PC-3 (cell line): ENCODE measurements around the gene ALAS2. TPM values are rescaled to one million over a fixed set of nuclear protein-coding genes. Genes with fewer than 3 reads are reported as not detected.
A peak's percentile ranks its signal among the peaks of the same experiment; 100 is the strongest.

Experiments
- ATAC-seq: fragments of 200-7000 bp; cut with Tn5 transposase; 2 replicates; pipeline ENCODE4 v1.9.1; 2020; ENCODE audit warnings: mild to moderate bottlenecking, moderate library complexity
- BruUV-seq: library from RNA; stranded (reverse); fragments of 400-500 nt; replicated peaks from 2 replicates; lab custom pipeline; 2021; lab: Mats Ljungman, UMichigan
- CTCF ChIA-PET: fragments of 300-600 bp; sonication (Branson Sonifier 250); formaldehyde crosslinking; loops from one replicate; lab custom pipeline; 2022; ENCODE audit warnings: antibody characterized with exemption; lab: Charles Lee
- POLR2A ChIA-PET: fragments of 300-600 bp; sonication (Branson Sonifier 250); formaldehyde crosslinking; loops from one replicate; lab custom pipeline; 2022; ENCODE audit warnings: antibody characterized with exemption; ENCODE audit not compliant: unreplicated experiment; lab: Charles Lee
- DNase-seq: peaks from one replicate; pipeline ENCODE4 v3.0.0-alpha.2; 2015
- H2AFZ ChIP-seq: fragments of 300-600 bp; sonication (generic); 2 replicates; pipeline ENCODE4 v1.6.0; 2016; ENCODE audit warnings: antibody characterized with exemption, low read length
- H3F3A ChIP-seq: fragments of 300-600 bp; sonication (generic); one replicate; pipeline ENCODE4 v1.6.0; 2017; ENCODE audit warnings: antibody characterized with exemption, low read length, control low read depth, mild to moderate bottlenecking; ENCODE audit not compliant: unreplicated experiment
- H3K27ac ChIP-seq: fragments of 300-600 bp; sonication (generic); 2 replicates; pipeline ENCODE4 v1.5.1; 2016; ENCODE audit warnings: mild to moderate bottlenecking, low read length
- H3K27me3 ChIP-seq: fragments of 300-600 bp; sonication (generic); 2 replicates; pipeline ENCODE4 v1.6.1; 2016; ENCODE audit warnings: low read length, mixed read lengths
- H3K36me3 ChIP-seq: fragments of 300-600 bp; sonication (generic); 2 replicates; pipeline ENCODE4 v1.6.1; 2016; ENCODE audit warnings: low read depth, mixed run types, low read length, mixed read lengths
- H3K4me1 ChIP-seq: fragments of 300-600 bp; sonication (generic); 2 replicates; pipeline ENCODE4 v1.5.1; 2016; ENCODE audit warnings: low read length; ENCODE audit not compliant: insufficient read depth
- H3K4me2 ChIP-seq: fragments of 300-600 bp; sonication (generic); 2 replicates; pipeline ENCODE4 v1.6.0; 2016; ENCODE audit warnings: low read length
- H3K4me3 ChIP-seq: fragments of 300-600 bp; sonication (generic); 2 replicates; pipeline ENCODE4 v1.5.1; 2016; ENCODE audit warnings: mild to moderate bottlenecking, low read length, mixed read lengths
- H3K79me2 ChIP-seq: fragments of 300-600 bp; sonication (generic); 2 replicates; pipeline ENCODE4 v1.6.1; 2017; ENCODE audit warnings: low read length, mixed read lengths
- H3K9ac ChIP-seq: fragments of 300-600 bp; sonication (generic); 2 replicates; pipeline ENCODE4 v1.6.0; 2016; ENCODE audit warnings: mild to moderate bottlenecking, low read length
- H3K9me2 ChIP-seq: fragments of 300-600 bp; sonication (generic); replicated peaks from 2 replicates; pipeline ENCODE4 v1.6.1; 2016; ENCODE audit warnings: mixed run types, low read length, mixed read lengths
- H3K9me3 ChIP-seq: fragments of 300-600 bp; sonication (generic); 2 replicates; pipeline ENCODE4 v1.6.1; 2016; ENCODE audit warnings: low read length, mixed read lengths
- H4K20me1 ChIP-seq: fragments of 300-600 bp; sonication (generic); 2 replicates; pipeline ENCODE4 v1.6.1; 2016; ENCODE audit warnings: low read length, mixed read lengths
- EZH2 ChIP-seq: fragments of 300-600 bp; sonication (generic); IDR thresholded peaks from one replicate; pipeline ENCODE4 v1.6.1; 2017; ENCODE audit warnings: antibody characterized with exemption, mild to moderate bottlenecking, low read length; ENCODE audit not compliant: unreplicated experiment
- EZH2phosphoT487 ChIP-seq: fragments of 300-600 bp; sonication (generic); IDR thresholded peaks from 2 replicates; pipeline ENCODE4 v1.6.1; 2018; ENCODE audit warnings: mild to moderate bottlenecking, antibody characterized with exemption, low read length, borderline replicate concordance
- intact Hi-C: fragments of 100-400 bp; cut with micrococcal nuclease; formaldehyde crosslinking; loops from 2 replicates; pipeline ENCODE4 v1.9.0; 2023
- total RNA-seq: library from RNA; depleted of rRNA; stranded (reverse); fragments of >200 nt; gene quantifications from 2 replicates; pipeline ENCODE4 v1.2.3, GENCODE V29; 2014
- TF ChIP-seq, protein P1 (sequence below): fragments of 300-600 bp; sonication (generic); conservative IDR thresholded peaks from 2 replicates; pipeline ENCODE4 v1.5.1; 2017; ENCODE audit warnings: antibody characterized with exemption, low read depth, mild to moderate bottlenecking, low read length

The ALAS2 gene
- total RNA-seq, 1 experiment from 2014 or later = not detected

DNA sequence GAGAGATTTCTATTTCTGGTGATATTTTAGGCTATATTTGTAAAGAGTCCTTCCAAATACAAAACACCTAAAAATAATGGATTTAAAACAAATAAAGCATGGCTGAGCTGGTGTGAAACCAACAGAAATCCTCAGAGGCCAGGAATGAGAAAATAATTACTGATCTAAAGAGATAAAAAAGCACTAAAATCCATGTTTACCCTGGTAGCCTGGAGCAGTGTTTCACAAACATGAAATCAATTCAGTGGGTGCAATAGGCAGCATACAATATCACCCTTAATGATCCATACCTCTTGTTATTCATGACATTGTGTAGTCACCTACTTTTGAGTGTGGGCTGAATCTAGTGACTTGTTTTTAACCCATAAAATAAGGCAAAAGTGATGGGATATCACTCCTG, 51.3 kb downstream of the ALAS2 start:
- CTCF ChIA-PET = no interaction called here
- H3K79me2 ChIP-seq = no peaks in the 10 kb centered on the region

DNA sequence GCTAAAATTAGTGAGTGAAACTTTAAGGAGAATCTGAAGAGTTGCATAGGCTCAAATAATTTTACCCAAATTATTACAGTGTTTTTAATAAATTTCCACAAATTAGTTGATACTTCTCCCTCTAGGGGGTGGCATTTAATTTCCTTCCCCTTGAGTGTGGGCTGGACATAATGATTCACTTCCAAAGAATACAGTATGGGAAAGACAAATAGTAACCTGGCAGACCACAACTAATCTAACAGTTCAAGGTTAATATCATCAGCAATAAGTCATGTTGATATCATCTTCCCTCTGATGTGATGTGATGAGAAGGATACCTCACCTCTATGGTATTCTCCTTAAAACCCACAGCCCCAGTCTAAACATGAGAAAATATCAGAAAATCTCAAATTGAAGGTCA, 52.3 kb downstream of the ALAS2 start:
- TF ChIP-seq EZH2 (no peak), EZH2phosphoT487 (no peak)
- TF ChIP-seq, protein P1, sequence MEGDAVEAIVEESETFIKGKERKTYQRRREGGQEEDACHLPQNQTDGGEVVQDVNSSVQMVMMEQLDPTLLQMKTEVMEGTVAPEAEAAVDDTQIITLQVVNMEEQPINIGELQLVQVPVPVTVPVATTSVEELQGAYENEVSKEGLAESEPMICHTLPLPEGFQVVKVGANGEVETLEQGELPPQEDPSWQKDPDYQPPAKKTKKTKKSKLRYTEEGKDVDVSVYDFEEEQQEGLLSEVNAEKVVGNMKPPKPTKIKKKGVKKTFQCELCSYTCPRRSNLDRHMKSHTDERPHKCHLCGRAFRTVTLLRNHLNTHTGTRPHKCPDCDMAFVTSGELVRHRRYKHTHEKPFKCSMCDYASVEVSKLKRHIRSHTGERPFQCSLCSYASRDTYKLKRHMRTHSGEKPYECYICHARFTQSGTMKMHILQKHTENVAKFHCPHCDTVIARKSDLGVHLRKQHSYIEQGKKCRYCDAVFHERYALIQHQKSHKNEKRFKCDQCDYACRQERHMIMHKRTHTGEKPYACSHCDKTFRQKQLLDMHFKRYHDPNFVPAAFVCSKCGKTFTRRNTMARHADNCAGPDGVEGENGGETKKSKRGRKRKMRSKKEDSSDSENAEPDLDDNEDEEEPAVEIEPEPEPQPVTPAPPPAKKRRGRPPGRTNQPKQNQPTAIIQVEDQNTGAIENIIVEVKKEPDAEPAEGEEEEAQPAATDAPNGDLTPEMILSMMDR = peak; percentile 63
- CTCF ChIA-PET = no interaction called here
- peak; percentile 79 for DNase-seq

More for the DNA sequence above, 51.3 kb downstream of the ALAS2 start:
- Histone ChIP-seq H3K36me3 (no peaks in the 10 kb centered on the region), H2AFZ (no peak overlapping the region), H3K27me3 (no peaks in the 10 kb centered on the region), H3K9ac (peak overlapping the region; percentile 16; the same call in 1 of the 2 replicates), H3K4me2 (no peak overlapping the region), H3K9me2 (0 out of 2 replicates have a peak, but pooled peaks cover 5% of the 10 kb centered on the region), H3K4me1 (peaks cover 15% of the 10 kb centered on the region), H3F3A (no peaks in the 10 kb centered on the region), H4K20me1 (no peaks in the 10 kb centered on the region), H3K4me3 (no peak overlapping the region), H3K9me3 (no peaks in the 10 kb centered on the region), H3K27ac (peak overlapping the region; percentile 61)
- ATAC-seq (no peak), DNase-seq (no peak)
- no TSS peak for BruUV-seq
- POLR2A ChIA-PET = no interaction called here
- TF ChIP-seq EZH2 = no peak
- TF ChIP-seq, protein P1 = no peak
- no peak for TF ChIP-seq EZH2phosphoT487
- intact Hi-C loops = no loop called here

DNA sequence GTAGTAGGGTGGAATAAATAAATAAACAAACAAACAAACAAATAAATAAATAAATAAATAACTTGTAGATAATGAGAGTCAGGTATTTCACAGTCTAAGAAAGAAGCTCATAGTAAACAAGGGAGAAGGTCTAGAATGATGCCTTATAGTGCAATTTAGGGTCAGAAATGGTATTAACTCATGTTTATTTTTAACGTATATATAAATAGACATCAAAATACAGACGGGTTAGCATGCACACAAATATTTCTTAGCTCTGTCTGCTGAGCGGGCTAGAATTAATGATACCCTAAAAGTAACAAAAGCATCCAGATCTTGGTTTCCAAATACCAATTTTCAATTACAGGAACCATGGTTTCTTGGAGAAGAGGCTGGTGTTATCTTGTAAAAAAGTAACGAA, 53.4 kb downstream of the ALAS2 start:
- H3K9ac ChIP-seq = no peak overlapping the region
- ATAC-seq (no peak), DNase-seq (no peak)
- peaks cover 15% of the 10 kb centered on the region for H3K4me1 ChIP-seq
- no peaks in the 10 kb centered on the region for H4K20me1 ChIP-seq
- no peak overlapping the region for H3K4me2 ChIP-seq
- H3K4me3 ChIP-seq = no peak overlapping the region
- H3K36me3 ChIP-seq = no peaks in the 10 kb centered on the region
- TF ChIP-seq, protein P1 = no peak
- TF ChIP-seq EZH2 = no peak
- no peak for TF ChIP-seq EZH2phosphoT487
- H2AFZ ChIP-seq = no peak overlapping the region
- H3K27ac ChIP-seq = no peak overlapping the region
- 0 out of 2 replicates have a peak, but pooled peaks cover 5% of the 10 kb centered on the region for H3K9me2 ChIP-seq
- no peaks in the 10 kb centered on the region for H3F3A ChIP-seq
- no peaks in the 10 kb centered on the region for H3K9me3 ChIP-seq
- intact Hi-C loops = no loop called here
- BruUV-seq = no TSS peak
- H3K27me3 ChIP-seq = no peaks in the 10 kb centered on the region
- H3K79me2 ChIP-seq = no peaks in the 10 kb centered on the region
- POLR2A ChIA-PET = no interaction called here
- CTCF ChIA-PET = no interaction called here

More for the DNA sequence above, 52.3 kb downstream of the ALAS2 start:
- no TSS peak for BruUV-seq
- Histone ChIP-seq H3K27ac (peak overlapping the region; percentile 61), H2AFZ (no peak overlapping the region), H3K4me2 (peak overlapping the region; percentile 20; the same call in 1 of the 2 replicates), H4K20me1 (no peaks in the 10 kb centered on the region), H3K9me2 (0 out of 2 replicates have a peak, but pooled peaks cover 5% of the 10 kb centered on the region), H3K36me3 (no peaks in the 10 kb centered on the region), H3K4me1 (peaks cover 15% of the 10 kb centered on the region), H3F3A (no peaks in the 10 kb centered on the region), H3K9ac (0 out of 2 replicates have a peak overlapping the region, but pooled peaks have one; percentile 16), H3K4me3 (no peak overlapping the region), H3K9me3 (no peaks in the 10 kb centered on the region), H3K79me2 (no peaks in the 10 kb centered on the region), H3K27me3 (no peaks in the 10 kb centered on the region)
- POLR2A ChIA-PET = no interaction called here
- peak; percentile 95 for ATAC-seq
- intact Hi-C loops = loop anchor here (1.0 kb wide), 2 partner anchors 33 to 79 kb away; no protein-coding TSS in a partner anchor
